IPS DF 4.7 (cell line): ENCODE results near the gene B3GAT3.
"Not testable (repeated sequence)": the region's sequence is repeated elsewhere in the genome, so short reads cannot be mapped to it uniquely, and the experiment has no call there.

ENCODE experiments used
- DNase-seq: peaks from one replicate; pipeline ENCODE4 v3.0.0-alpha.2; 2013; ENCODE audit warnings: low spot score; ENCODE audit errors: extremely low read depth

B3GAT3 gene

DNA sequence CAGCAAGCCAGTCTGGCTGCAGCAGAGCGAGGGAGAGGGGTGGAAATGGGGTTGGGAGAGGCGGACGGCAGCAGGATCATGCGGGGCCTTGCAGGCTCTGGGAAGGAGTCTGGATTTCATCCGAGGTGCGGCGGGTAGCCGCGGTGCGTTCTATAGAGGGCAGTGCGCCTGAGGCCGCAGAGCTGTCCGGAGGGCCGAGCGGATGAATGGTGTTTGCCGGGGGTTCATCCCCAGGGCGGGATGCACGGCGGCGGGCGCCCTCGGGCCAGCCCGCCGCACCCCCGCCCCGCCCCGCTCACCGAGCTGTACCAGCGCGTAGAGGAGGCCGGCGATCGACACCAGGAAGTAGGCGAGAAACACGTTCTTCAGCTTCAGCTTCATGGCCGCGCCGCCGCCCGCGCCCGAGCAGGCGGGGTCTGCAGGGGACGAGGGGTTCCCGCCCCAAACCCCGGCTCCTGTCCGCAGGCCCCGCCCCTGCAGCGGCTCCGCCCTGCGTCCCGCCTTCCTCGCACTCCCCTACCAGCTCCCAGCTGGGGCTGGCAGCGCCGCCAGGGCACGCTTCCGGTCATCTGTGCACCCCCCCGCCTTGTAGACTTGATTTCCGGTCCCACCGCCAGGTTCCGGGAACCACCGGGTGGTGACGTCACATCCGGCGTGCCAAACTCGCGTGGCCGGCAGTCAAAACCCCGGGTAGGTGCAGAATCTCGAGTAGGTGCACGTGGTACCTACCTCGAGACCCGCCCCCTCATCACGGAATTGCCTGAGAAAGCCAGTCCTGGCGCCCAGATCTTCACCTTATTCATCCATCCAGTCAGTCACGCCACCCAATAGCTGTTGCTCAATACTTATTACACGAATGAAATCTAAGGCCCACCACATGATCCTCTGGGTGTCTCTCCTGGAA, at the start of gene B3GAT3:
B3GAT3 (minus strand) TSS at position 420 of the 904 bp plus-strand sequence; CDS start at position 381, 39 bp downstream.
- peak; percentile 94 for DNase-seq

DNA sequence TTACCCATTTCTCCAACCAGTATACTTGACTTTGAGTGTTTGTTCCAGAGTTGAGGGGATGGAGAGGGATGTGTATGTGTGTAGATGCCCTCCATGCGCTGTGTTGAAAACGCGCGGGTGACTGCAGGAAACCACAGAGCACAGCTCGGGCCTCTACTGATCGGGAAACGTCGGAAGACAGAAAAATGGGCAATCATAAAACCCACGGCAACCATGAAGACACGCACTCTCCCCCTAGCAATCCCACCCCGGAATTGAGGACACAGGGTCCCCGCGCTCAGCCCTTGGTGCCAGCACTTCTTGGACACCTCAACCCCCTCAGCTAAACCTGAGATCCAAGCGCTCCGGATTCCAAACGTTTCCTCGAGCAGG, 49.4 kb upstream of the B3GAT3 start:
- no peak for DNase-seq

DNA sequence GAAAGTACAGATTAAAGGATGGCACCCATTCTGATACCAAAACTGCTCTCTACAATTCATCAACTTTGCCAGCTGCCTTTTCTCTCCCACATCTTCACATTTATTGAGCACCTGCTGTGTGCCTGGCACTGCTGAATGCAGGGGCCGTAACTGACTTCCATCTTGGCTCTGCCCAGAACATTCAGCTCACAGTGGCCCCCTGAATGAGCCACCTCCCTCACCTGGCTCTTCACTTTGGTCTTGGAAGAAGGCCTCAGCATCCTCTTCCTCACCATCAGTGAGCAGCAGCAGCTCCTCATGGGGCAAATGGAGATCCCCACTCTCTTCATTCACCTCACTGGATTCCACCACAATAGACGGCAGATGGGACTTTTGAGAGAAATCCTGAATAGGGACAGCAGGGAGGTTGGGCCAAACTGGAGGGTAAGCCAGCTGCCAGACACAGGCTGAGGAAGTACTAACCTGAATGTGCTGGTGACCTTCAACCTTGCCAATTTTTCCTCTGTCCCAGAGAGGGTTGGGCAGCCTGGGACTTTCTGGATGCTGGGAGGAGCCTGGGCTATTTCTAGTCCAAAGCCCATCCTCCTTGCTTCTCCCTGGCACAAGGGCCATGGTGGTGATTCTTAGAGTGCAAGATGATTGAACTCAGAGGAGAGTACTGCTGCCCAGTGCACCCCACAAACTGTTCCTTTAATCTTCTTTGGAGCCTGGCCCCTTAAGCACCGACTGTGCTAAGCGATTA, 47.8 kb upstream of the B3GAT3 start:
- DNase-seq = no peak

DNA sequence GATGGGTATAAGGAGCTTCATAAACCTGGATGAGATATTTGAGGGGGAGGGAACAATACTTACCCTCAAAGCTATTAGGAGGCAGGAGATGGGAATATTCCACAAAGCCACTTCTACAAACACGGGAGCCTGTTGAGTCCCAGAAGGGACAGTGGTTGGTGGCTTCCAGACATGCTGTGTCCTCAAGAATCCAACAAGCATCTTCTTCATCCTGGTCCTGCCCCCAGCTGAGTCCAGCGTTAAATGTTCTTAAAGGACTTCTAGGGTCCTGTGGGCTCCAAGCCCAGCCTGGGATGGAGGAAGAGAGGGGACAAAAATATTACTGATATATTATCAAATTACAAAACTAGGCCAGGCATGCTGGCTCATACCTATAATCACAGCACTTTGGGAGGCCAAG, 45.7 kb upstream of the B3GAT3 start:
- DNase-seq = no peak

DNA sequence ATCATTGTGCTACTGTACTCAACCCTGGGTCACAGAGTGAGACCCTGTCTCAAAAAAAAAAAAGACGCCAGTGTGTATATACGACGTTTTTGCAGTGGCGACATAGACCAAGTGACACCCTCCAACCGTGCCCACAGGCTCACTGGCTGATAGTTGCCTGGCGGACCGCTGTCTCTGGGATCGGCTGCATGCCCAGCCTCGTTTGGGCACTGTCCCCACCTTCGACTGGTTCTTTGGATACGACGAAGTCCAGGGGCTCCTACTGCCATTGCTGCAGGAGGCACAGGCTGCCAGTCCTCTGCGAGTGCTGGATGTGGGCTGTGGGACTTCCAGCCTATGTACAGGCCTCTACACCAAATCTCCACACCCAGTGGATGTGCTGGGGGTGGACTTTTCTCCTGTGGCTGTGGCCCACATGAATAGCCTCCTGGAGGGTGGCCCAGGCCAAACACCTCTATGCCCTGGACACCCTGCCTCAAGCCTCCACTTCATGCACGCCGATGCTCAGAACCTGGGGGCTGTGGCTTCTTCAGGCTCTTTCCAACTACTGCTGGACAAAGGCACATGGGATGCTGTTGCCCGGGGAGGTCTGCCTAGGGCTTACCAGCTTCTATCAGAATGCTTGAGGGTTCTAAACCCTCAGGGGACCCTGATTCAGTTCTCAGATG, 44.6 kb upstream of the B3GAT3 start:
- no peak for DNase-seq

DNA sequence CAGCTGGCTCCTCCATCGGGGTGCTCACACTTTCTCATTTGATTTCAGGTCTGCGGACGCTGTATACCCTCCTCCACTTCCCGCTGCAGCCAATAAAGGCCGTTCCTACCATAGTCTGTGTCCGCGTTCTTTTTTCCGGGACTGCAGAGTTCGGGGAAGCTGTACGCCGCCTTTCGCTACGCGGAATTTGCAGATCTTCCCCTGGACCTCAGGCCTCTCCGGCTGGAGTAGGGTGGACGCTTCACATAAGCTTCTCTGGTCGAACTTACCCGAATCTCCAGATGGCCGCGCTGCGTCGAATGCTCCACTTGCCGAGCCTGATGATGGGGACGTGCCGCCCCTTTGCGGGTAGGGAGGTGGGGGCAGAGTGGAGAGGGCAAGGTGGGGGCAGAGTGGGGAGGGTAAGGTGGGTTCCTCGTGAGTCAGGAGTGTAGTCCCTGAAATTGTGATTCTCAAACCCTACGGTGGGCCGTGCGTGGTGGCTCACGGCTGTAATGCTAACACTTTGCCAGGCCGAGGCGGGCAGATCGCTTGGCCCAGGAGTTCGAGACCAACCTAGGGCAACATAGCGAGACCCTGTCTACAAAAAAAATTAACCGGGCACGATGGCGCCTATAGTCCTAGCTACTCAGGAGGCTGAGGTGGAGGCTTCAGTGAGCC, 43.9 kb upstream of the B3GAT3 start:
- no peak for DNase-seq

DNA sequence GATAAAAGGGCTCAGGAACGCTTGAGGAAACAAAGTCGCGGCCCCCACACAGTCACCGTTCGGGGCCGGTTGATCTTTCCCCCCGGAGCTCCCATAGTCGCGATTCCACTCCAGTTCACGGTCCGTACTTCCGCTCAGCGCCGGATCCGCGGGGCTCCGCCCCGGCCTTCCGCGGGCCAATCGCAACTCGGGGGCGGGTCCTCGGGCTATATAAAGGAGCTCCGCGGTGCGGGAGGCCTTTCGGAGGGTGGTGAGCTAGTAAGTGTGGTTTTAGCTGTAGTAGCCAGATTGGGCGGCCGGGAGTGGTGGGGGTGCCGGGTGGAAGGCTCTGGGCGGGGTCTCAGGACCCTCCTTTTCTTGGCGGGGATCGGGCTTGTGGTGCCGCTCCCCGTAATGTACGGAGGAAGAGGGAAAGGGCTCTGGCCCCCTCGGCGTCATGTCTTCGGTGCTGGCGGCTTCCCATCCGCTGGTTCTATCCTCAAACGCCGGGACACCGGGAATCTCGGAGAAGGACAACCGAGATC, 43.4 kb upstream of the B3GAT3 start, which contains the start of the genes C11orf98 and CSKMT:
C11orf98 (minus strand) TSS at position 136 of the 524 bp plus-strand sequence; CDS start at position 95, 41 bp downstream.
CSKMT (plus strand) TSS at position 238 of the 524 bp plus-strand sequence. CDS start 568 bp downstream, outside the sequence.
- DNase-seq = no peak

DNA sequence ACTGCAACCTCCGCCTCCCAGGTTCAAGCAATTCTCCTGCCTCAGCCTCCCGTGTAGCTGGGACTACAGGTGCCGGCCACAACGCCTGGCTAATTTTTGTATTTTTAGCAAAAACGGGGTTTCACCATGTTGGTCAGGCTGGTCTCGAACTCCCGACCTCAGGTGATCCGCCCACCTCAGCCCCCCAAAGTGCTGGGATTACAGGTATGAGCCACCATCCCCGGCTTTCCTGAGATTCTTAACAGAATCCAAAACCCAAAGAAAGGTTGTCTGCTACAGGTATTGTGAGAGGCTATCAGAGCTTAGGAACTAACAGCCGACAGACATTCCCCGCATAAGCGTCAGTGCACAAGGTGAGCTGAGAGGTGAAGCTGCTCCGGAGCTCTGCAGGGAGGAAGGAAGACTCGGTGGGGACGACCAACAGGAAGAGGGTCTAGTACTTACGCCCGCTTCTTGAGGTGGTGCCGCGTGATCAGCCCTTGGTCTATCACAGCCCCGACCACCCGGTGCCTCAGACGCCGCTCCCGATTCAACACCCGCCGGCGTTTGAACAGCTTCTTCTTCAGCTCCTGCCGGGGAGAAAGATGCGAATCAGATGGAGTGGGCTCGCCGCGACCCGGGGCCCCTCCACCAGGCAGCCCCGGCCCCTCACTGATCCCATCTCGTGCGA, 42.8 kb upstream of the B3GAT3 start:
- DNase-seq = no peak

DNA sequence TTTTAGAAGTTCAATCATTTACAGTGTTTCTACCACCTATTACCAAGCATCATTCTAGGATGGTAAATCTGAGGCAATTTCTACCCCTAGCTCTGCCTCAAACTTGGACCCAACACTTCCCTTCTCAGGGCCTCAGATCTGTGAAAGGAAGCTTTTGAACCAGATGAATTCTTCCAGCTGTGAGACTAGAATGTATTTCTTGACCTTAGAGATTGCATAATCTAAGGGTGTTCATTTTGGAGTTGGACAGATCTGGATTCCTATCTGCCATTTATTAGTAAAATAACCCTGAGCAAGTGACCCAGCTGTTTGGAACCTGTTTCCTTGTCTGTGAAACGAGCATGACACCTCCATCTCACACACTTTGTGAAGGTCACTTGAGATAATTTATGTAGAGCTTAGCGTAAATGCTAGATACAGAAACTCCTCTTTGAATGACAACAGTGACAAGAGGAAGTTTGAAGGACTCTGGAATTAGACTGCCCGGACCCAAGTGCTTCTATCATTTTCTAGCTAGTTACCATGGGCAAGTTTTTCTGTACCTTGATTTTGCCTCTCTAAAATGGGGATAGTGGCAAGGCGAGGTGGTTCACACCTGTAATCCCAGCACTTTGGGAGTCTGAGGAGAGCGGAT, 35.1 kb upstream of the B3GAT3 start:
- DNase-seq = no peak

DNA sequence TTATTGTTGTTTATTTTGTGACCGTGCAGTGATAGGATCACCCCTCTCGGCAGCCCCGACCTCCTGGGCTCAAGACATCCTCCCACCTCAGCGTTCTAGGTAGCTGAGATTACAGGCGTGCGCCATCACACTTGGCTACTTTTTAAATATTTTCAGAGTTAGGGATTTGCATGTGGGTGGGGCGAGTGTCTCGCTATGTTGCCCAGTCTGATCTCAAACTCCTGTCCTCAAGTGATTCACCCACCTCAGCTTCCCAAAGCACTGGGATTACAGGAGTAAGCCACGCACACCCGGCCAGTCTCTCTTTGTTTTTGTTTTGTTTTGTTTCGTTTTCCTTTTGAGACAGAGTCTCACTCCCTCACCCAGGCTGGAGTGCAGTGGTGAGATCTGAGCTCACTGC, 32.5 kb upstream of the B3GAT3 start:
- DNase-seq = no peak

DNA sequence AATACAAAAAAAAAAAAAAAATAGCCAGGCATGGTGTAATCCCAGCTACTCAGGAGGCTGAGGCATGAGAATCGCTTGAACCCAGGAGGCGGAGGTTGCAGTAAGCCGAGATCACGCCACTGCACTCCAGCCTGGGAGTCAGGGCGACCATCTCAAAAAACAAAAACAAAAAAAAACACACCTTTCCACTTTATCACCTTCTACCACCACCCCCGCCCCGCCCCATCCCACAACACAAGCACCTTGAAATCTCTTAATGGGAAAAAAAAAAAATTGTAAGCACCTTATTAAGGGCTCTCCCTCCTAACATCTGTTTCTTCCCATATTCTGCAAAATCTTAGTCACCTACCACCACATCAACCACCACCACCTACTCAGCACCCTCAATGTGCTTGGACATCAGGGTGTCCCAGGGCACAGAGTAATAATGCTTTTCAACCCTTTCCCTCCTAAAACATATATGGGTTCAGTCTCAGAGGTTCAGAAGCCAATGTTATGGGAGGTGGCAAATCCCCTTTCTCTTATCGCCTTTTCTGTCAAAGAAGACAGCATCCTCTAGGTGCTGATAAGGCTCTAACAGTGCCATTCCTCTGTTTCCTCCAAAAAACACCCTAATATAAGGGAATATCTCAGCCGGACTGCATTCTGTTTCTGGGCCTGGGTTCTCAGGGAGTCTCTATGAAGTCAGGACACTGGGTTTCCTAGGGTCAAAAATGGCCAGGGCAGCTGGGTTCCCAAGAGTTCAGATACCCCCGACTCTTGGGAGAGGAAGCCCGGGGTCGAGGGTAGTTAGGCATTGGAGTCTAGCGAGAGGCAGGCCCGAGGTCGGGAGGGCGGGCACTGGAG, 30.6 kb upstream of the B3GAT3 start:
- DNase-seq = no peak

DNA sequence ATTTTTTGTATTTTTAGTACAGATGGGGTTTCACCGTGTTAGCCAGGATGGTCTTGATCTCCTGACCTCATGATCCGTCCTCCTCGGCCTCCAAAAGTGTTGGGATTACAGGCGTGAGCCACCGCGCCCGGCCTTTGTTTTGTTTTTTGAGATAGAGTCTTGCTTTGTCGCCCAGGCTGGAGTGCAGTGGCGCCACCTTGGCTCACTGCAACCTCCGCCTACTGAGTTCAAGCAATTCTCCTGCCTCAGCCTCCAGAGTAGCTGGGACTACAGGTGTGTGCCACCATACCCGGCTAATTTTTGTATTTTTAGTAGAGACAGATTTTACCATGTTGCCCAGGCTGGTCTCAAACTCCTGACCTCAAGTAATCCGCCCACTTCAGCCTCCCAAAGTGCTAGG, 28.5 kb upstream of the B3GAT3 start:
- not testable (repeated sequence) for DNase-seq

DNA sequence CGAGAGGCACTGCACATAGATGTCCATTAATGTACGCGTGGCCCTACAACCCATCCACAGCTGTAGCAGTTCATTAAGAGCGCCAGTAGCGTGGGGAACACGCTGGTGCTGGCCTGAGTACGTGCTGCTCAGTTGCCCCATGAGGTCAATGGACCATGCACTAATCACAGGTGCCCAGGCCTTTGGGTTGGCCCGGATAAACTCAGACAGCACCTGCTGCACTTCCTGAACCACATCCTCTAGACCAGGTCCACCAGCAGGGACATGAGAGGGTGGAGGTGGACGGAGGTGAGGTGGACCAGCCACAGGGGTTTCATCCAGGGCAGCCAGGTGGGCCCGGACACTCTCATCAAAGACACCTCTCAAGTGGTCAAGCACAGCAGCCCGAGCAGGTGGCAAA, 27.7 kb upstream of the B3GAT3 start:
- no peak for DNase-seq

DNA sequence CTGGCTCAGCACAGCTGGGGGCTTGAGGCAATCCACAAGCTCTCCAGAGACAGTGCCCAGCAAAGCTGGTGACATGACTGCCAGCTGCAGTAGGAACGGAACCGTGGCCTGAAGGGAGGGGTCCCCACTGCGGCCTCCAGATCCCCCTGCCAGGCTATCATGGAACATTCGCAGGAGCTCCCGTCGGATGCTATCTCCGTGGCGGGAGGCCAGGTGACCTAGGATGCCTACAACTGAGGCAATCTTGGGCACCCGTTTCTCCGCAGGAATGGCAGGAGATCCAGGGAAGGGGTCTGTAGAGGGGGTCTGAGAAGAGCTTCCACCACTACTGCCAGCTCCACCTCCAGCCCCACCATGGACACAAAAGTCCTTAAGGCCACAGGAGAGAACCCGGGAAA, 27.2 kb upstream of the B3GAT3 start:
- DNase-seq = no peak

DNA sequence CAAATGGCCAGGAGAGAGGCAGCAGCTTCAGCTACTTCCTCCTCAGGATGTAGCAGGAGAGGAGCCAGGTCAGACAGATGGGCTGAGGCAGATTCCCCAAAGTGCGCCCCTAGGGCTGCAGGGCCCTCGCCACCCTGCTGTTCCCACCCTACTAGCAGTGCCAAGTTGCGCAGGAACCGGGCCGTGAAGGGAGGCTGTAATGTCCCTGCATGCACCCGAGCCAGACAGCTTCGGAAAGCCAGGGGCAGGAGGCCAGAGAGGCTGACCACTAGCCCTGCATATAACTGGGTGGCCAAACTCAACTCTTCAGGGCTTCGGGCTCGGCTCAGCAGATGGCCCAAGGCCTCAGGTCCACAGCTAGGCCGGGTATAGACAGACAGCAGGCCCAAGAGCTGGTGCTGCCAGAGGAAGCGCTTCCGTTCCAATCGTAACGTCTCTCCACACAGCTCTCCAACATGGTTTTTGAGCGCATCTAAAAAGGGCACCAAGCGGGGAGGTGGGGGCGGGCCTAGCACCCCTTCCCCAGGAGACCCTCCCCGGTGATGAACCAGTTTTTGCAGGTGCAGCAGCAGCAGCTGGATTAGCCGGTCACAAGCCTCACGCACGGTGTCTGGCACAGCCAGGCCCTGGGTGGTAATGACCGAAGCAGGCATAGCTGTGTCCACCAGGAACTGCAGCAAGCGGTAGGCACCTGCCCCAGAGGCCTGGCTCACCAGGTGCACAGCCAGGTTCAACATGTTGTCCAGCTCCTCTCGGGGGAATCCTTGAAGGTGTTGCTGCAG, 26.6 kb upstream of the B3GAT3 start:
- DNase-seq = no peak

DNA sequence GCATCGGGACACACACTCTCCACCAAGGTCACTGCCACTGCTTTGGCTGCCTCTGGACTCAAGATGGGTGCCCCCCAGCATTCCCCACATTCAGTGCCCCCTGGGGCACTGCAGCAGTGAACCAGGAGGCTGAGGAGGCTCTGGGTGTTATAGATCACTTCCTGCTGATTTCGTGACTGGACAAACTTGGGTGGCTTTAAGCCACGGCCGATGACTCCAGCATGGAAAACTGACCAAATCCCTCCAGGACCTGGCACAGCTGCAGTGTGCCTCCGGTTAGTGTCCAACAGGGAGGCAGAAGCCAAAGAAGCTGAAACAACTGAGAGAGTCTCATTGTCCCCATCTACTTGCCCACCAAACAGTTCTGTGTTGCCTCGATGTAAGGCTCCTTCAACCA, 25.8 kb upstream of the B3GAT3 start:
- DNase-seq = no peak

DNA sequence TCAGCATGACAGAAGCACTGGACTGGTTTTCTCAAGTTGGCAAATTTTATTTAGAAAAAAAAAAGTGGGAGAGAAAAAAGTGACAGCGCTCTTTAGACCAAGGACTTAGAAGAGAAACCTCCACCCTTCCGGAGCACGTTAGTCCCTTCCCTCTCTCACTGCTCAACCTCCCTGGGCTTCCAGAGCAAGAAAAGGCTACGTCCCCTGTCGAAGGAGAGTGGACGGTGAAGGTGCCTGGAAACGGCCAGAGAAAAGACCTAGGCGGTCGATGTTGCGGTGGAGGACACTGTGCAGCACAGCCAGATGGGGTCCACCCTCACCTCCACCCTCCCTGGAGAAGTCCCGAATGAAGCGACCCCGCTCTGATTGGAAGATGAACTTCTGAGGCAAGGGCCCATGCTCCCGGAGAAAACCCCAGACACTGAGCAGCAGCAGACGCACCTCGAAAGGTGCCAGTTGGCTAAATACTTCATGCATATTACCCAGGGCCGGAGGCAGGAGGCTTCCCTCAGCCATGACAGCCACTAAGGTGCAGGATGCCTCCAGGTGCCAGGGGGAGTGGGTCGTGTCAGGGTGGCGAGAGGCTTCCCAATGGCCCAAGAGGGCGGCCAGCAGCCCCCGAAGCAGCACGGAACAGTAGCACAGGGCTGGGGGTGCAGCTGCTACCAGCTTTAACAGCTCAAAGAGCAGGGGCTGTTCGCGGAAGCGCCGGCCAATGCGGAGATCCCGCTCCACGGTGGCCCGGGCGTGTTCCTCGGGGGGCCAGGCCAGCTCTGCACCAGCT, 25.2 kb upstream of the B3GAT3 start:
- DNase-seq = no peak
